MM.1S (cell line): ENCODE data around the gene RPE65.

Source experiments
- EZH2 ChIP-seq: fragments of 300-600 bp; sonication (generic); optimal IDR thresholded peaks from 2 replicates; pipeline ENCODE3; 2017; ENCODE audit warnings: low read depth, mild to moderate bottlenecking, antibody characterized with exemption, low read length, mixed read lengths
- EZH2phosphoT487 ChIP-seq: fragments of 300-600 bp; sonication (generic); IDR thresholded peaks from 2 replicates; pipeline ENCODE4 v1.6.1; 2018; ENCODE audit warnings: antibody characterized with exemption, low read length
- TF ChIP-seq, protein P1 (sequence below): fragments of 300-600 bp; sonication (generic); IDR thresholded peaks from 2 replicates; pipeline ENCODE4 v1.5.1; 2016; ENCODE audit warnings: antibody characterized with exemption, low read length, mixed read lengths

DNA sequence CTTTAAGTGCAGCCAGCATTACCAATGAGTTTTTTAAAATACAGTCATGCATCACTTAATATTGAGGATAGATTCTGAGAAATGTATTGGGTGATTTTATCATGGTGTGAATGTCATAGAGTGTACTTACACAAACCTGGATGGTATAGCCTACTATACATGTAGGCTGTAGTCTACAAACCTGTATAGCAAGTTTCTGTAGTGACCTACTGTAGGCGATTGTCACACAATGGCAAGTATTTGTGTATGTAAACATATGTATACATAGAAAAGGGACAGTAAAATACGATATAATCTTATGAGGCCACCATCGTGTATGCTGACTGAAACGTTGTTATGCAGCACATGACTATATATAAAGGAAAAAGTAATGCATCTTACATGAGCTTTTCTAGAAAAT is 48.2 kb downstream of the RPE65 start:
- TF ChIP-seq, protein P1, sequence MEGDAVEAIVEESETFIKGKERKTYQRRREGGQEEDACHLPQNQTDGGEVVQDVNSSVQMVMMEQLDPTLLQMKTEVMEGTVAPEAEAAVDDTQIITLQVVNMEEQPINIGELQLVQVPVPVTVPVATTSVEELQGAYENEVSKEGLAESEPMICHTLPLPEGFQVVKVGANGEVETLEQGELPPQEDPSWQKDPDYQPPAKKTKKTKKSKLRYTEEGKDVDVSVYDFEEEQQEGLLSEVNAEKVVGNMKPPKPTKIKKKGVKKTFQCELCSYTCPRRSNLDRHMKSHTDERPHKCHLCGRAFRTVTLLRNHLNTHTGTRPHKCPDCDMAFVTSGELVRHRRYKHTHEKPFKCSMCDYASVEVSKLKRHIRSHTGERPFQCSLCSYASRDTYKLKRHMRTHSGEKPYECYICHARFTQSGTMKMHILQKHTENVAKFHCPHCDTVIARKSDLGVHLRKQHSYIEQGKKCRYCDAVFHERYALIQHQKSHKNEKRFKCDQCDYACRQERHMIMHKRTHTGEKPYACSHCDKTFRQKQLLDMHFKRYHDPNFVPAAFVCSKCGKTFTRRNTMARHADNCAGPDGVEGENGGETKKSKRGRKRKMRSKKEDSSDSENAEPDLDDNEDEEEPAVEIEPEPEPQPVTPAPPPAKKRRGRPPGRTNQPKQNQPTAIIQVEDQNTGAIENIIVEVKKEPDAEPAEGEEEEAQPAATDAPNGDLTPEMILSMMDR, result no peak
- TF ChIP-seq EZH2, result no peak
- no peak for TF ChIP-seq EZH2phosphoT487
